ENCODE data around the gene FAAP24. TPM values are rescaled to one million over a fixed set of nuclear protein-coding genes. Genes with fewer than 3 reads are reported as not detected.

Gene FAAP24
- total and polyA plus RNA-seq, 2 of the 8 experiments (the other 6 are each of a cell fraction or from before 2014, with no cell fraction given) = 3.3 to 4.2 TPM

GRCh38 chr19:32935629-32936028 is 36.4 kb upstream of the FAAP24 start:
- Histone ChIP-seq H3K79me1 (ENCODE audit: low read depth, low read length) (no peaks in the 10 kb centered on the region), H4K20me1 (replicated peaks in 1 of 2; ENCODE audit: control insufficient read depth in 1 of 2, insufficient read depth in 2 of 2, low read length in 2 of 2) (no peaks in the 10 kb centered on the region), H3K9ac (replicated peaks in 1 of 4; ENCODE audit: extremely low read depth in 1 of 4, low read depth in 3 of 4, low read length in 3 of 4) (no peak overlapping the region), H2BK12ac (ENCODE audit: low read depth, low read length) (no peak overlapping the region), H3K36me3 (ENCODE audit: control insufficient read depth in 2 of 4, insufficient read depth in 4 of 4, low read length in 3 of 4) (no peaks in the 10 kb centered on the region; a peak in 2 of 8 replicates), H3K4me3 (ENCODE audit: extremely low read depth in 1 of 4, insufficient read depth in 2 of 4, low read depth in 3 of 4, low read length in 4 of 4) (no peak overlapping the region), H2AK5ac (ENCODE audit: low read depth, low read length) (no peak overlapping the region), H3K18ac (ENCODE audit: extremely low read depth, low read length) (no peak overlapping the region), H3K4me1 (replicated peaks in 1 of 4; ENCODE audit: control insufficient read depth in 3 of 4, insufficient read depth in 4 of 4, low read length in 3 of 4) (no peaks in the 10 kb centered on the region), H2BK5ac (ENCODE audit: low read depth, low read length) (no peak overlapping the region), H3K56ac (replicated peaks; ENCODE audit: insufficient read length, low read depth, low read length) (no peak overlapping the region), H3K4me2 (ENCODE audit: insufficient read depth in 1 of 2, low read depth in 2 of 2, low read length in 2 of 2) (no peak overlapping the region), H2BK15ac (ENCODE audit: low read length) (no peak overlapping the region), H3K27ac (ENCODE audit: low read depth, low read length) (no peak overlapping the region), H3K23ac (ENCODE audit: insufficient read length) (no peak overlapping the region), H3K79me2 (ENCODE audit: control insufficient read depth in 1 of 2, insufficient read depth in 2 of 2, low read length in 2 of 2) (no peaks in the 10 kb centered on the region), H3K23me2 (ENCODE audit: low read depth, low read length) (no peaks in the 10 kb centered on the region), H3K9me3 (ENCODE audit: insufficient read depth in 2 of 2, low read depth in 1 of 2, low read length in 1 of 2) (no peaks in the 10 kb centered on the region), H4K5ac (ENCODE audit: insufficient read length, low read depth, low read length) (no peak overlapping the region), H2AFZ (ENCODE audit: low read length) (no peak overlapping the region), H3K4ac (replicated peaks; ENCODE audit: insufficient read length, low read depth, low read length) (no peak overlapping the region), H4K8ac (ENCODE audit: extremely low read depth, insufficient read depth, low read length) (no peak overlapping the region), H2BK120ac (replicated peaks; ENCODE audit: low read depth, low read length) (no peak overlapping the region), H4K91ac (replicated peaks; ENCODE audit: insufficient read length, low read length) (no peak overlapping the region), H3K27me3 (replicated peaks in 1 of 4; ENCODE audit: control insufficient read depth in 3 of 4, extremely low read depth in 1 of 4, insufficient read depth in 3 of 4, low read length in 3 of 4) (no peaks in the 10 kb centered on the region), H2BK20ac (ENCODE audit: low read length) (no peak overlapping the region), H3K14ac (ENCODE audit: insufficient read length) (no peak overlapping the region)
- WGBS, 2 experiments (ENCODE audit: extremely low coverage in 1 of 2, insufficient coverage in 1 of 2, insufficient read length in 1 of 2, insufficient replicate concordance in 2 of 2, low coverage in 1 of 2, low lambda C conversion rate in 2 of 2, missing lambda C conversion rate in 1 of 2) = 92% methylated on average over 9 of the region's 9 CpGs; no CpG with 5 or more reads in 1 of the 2 experiments
- ChIA-PET CTCF (ENCODE audit: partially characterized antibody) (no interaction called here), POLR2A (ENCODE audit: partially characterized antibody) (no interaction called here)
- DNase-seq (ENCODE audit: low read depth in 1 of 2, low spot score in 2 of 2) (no peak), FAIRE-seq (no peak)
- TF ChIP-seq ATF3 (IDR thresholded peaks at IDR 0.05; ENCODE audit: insufficient read depth, low read depth, low read length) (no peak), BACH1 (IDR thresholded peaks at IDR 0.05; ENCODE audit: low read length) (no peak), ATF2 (IDR thresholded peaks at IDR 0.05; ENCODE audit: low read length) (no peak), TAF1 (IDR thresholded peaks at IDR 0.05; ENCODE audit: low read depth, low read length) (no peak), SIN3A (conservative IDR thresholded peaks at IDR 0.05 in 1 of 2, IDR thresholded peaks at IDR 0.05 in 1 of 2; ENCODE audit: low read depth in 1 of 2, low read length in 2 of 2) (no peak), MAX (IDR thresholded peaks at IDR 0.05) (no peak), USF2 (IDR thresholded peaks at IDR 0.05; ENCODE audit: low read length) (no peak), TCF12 (IDR thresholded peaks at IDR 0.05; ENCODE audit: low read depth, low read length) (no peak), RBBP5 (IDR thresholded peaks at IDR 0.05; ENCODE audit: borderline replicate concordance, low read depth, low read length) (no peak)
